ENCODE data around the gene TPCN2. TPM values are rescaled to one million over a fixed set of nuclear protein-coding genes. Genes with fewer than 3 reads are reported as not detected.

Gene TPCN2
- total RNA-seq, 1 experiment from 2014 or later: 63.6 TPM

DNA sequence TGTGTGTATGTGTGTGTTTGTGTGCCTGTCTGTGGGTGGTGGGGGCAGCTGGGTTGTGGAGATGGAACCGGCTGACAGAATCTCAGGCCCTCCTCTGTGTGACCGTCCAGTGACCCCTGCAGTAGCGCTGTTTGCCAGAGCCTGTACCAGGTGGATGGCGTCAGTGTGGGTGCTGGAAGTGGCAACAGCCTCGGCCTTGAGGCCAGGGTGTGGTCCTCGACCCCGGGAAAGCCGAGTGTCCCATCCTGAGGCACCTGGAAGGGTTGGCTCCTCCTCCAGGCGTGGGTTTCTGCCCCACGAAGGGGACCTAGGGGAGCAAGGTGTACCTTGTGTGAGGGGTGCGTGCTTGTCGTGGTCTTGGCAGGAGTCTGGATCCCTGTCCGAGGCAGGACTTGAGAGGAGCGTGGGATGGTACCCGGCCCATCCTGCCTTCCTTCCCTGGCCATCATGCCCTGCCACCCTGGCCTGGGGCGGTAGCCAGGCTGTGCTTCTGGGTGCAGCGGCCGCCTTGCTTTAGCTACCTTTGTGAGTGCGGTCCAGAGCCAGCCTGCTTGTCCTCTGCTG, 16.5 kb downstream of the TPCN2 start:
- TF ChIP-seq, protein P1, sequence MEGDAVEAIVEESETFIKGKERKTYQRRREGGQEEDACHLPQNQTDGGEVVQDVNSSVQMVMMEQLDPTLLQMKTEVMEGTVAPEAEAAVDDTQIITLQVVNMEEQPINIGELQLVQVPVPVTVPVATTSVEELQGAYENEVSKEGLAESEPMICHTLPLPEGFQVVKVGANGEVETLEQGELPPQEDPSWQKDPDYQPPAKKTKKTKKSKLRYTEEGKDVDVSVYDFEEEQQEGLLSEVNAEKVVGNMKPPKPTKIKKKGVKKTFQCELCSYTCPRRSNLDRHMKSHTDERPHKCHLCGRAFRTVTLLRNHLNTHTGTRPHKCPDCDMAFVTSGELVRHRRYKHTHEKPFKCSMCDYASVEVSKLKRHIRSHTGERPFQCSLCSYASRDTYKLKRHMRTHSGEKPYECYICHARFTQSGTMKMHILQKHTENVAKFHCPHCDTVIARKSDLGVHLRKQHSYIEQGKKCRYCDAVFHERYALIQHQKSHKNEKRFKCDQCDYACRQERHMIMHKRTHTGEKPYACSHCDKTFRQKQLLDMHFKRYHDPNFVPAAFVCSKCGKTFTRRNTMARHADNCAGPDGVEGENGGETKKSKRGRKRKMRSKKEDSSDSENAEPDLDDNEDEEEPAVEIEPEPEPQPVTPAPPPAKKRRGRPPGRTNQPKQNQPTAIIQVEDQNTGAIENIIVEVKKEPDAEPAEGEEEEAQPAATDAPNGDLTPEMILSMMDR (IDR thresholded peaks at IDR 0.05; ENCODE audit: insufficient read depth in 1 of 2, low read depth in 1 of 2, low read length in 1 of 2, severe bottlenecking in 1 of 2, unreplicated experiment in 1 of 2): no peak
- BruUV-seq (replicated peaks): no TSS peak
- no peak overlapping the region for H3K4me3 Mint-ChIP-seq (ENCODE audit: unreplicated experiment)
- H3K36me3 ChIP-seq (ENCODE audit: control insufficient read depth, insufficient read depth, low read length): peaks cover 2% of the 10 kb centered on the region
- intact Hi-C loops (cut with micrococcal nuclease; ENCODE audit: unreplicated experiment): no loop called here
- H3K9me3 Mint-ChIP-seq (ENCODE audit: unreplicated experiment): no peaks in the 10 kb centered on the region
- H3K9me3 ChIP-seq: no peaks in the 10 kb centered on the region
- H3K27me3 ChIP-seq (replicated peaks; ENCODE audit: control insufficient read depth, insufficient read depth, low read length): no peaks in the 10 kb centered on the region
- H3K4me1 ChIP-seq: no peaks in the 10 kb centered on the region
- no peak overlapping the region for H3K27ac Mint-ChIP-seq (ENCODE audit: unreplicated experiment)
- no peak overlapping the region for H3K4me3 ChIP-seq (ENCODE audit: low read depth, low read length)
- no peaks in the 10 kb centered on the region for H3K27me3 Mint-ChIP-seq (ENCODE audit: insufficient read depth, unreplicated experiment)
- no peaks in the 10 kb centered on the region for H3K4me1 Mint-ChIP-seq (ENCODE audit: low read depth, unreplicated experiment)
- ChIA-PET POLR2A (no interaction called here), CTCF (no interaction called here)
- DNase-seq: no peak
- H3K36me3 Mint-ChIP-seq (ENCODE audit: insufficient read depth, unreplicated experiment): peaks cover 14% of the 10 kb centered on the region

DNA sequence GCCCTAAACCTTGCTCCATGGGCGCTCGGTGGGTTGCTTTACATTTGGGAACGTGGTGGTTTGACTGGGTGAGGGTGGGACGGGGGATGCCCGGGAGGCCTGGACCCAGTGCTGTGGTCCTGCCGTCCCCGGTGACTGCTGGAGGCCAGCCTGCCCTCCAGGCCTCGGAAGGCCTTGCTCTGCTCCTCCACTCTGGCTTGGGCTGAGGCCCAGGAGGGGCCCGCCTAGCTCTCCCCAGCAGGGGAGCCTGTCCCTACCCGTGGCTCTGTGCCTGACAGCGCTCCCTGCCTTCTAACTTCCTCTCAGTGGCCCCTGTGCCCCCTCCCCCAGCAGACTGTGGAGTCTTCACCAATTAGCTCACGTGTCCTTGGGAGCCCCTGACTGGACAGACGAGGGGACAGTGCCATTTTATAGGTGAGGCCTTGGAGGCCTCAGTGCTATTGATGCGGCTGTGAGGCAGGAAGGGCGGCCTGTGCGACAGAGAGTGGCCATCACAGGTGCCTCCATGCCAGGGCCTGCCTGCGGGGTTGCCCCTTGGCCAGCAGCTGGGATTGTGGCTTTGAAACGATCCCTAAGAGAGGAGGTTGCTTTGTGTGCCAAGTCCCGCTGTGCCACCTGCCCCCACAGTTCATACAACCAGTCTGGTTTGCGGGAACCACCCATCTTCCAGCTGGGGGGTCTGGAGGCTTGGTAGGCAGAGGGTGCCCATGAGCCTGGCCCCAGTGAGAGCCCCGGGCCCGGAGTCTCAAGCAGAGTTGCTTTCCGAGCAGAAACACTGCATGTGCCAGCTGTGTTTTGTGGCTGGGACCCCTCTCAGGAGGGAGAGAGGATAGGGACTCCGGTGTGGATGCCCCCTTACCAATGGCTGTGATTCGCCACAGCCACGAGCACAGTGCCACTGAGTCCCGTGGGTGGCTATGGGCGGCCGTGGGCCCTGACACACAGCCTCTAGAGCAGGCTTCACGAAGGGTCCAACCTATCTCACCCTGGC, 17.7 kb downstream of the TPCN2 start:
- CTCF ChIA-PET: no interaction called here
- Histone ChIP-seq H3K36me3 (ENCODE audit: control insufficient read depth, insufficient read depth, low read length) (peaks cover 4% of the 10 kb centered on the region), H3K9me3 (no peaks in the 10 kb centered on the region), H3K27me3 (replicated peaks; ENCODE audit: control insufficient read depth, insufficient read depth, low read length) (no peaks in the 10 kb centered on the region), H3K4me1 (no peaks in the 10 kb centered on the region), H3K4me3 (ENCODE audit: low read depth, low read length) (no peak overlapping the region)
- Mint-ChIP-seq H3K27ac (ENCODE audit: unreplicated experiment) (no peak overlapping the region), H3K4me3 (ENCODE audit: unreplicated experiment) (no peak overlapping the region), H3K36me3 (ENCODE audit: insufficient read depth, unreplicated experiment) (peaks cover 11% of the 10 kb centered on the region), H3K9me3 (ENCODE audit: unreplicated experiment) (no peaks in the 10 kb centered on the region), H3K4me1 (ENCODE audit: low read depth, unreplicated experiment) (no peaks in the 10 kb centered on the region), H3K27me3 (ENCODE audit: insufficient read depth, unreplicated experiment) (no peaks in the 10 kb centered on the region)
- TF ChIP-seq, protein P1 (IDR thresholded peaks at IDR 0.05; ENCODE audit: insufficient read depth in 1 of 2, low read depth in 1 of 2, low read length in 1 of 2, severe bottlenecking in 1 of 2, unreplicated experiment in 1 of 2): no peak
- intact Hi-C loops (cut with micrococcal nuclease; ENCODE audit: unreplicated experiment): no loop called here
- POLR2A ChIA-PET: no interaction called here
- BruUV-seq (replicated peaks): no TSS peak
- DNase-seq: no peak

GRCh38 chr11:69067200-69067599, 18.5 kb downstream of the TPCN2 start:
- ChIA-PET POLR2A (no interaction called here), CTCF (no interaction called here)
- intact Hi-C loops (cut with micrococcal nuclease; ENCODE audit: unreplicated experiment): no loop called here

More at GRCh38 chr11:69067200-69067599, 18.5 kb downstream of the TPCN2 start:
- Histone ChIP-seq H3K9me3 (no peaks in the 10 kb centered on the region), H3K27me3 (replicated peaks; ENCODE audit: control insufficient read depth, insufficient read depth, low read length) (no peaks in the 10 kb centered on the region), H3K4me3 (ENCODE audit: low read depth, low read length) (no peak overlapping the region), H3K36me3 (ENCODE audit: control insufficient read depth, insufficient read depth, low read length) (peaks cover 5% of the 10 kb centered on the region), H3K4me1 (no peaks in the 10 kb centered on the region)
- no peak for DNase-seq
- Mint-ChIP-seq H3K4me3 (ENCODE audit: unreplicated experiment) (no peak overlapping the region), H3K36me3 (ENCODE audit: insufficient read depth, unreplicated experiment) (peaks cover 18% of the 10 kb centered on the region), H3K4me1 (ENCODE audit: low read depth, unreplicated experiment) (no peaks in the 10 kb centered on the region), H3K27me3 (ENCODE audit: insufficient read depth, unreplicated experiment) (no peaks in the 10 kb centered on the region), H3K9me3 (ENCODE audit: unreplicated experiment) (no peaks in the 10 kb centered on the region), H3K27ac (ENCODE audit: unreplicated experiment) (no peak overlapping the region)
- BruUV-seq (replicated peaks): no TSS peak
- TF ChIP-seq, protein P1 (IDR thresholded peaks at IDR 0.05; ENCODE audit: insufficient read depth in 1 of 2, low read depth in 1 of 2, low read length in 1 of 2, severe bottlenecking in 1 of 2, unreplicated experiment in 1 of 2): no peak

Data from Caco-2 (cell line).